Upper lobe of left lung (tissue), 6 donors: ENCODE results near the gene FCRL5. TPM values are rescaled to one million over a fixed set of nuclear protein-coding genes. Genes with fewer than 3 reads are reported as not detected.
A peak's percentile ranks its signal among the peaks of the same experiment; 100 is the strongest.

Experiments used
- ATAC-seq, 2 donors: fragments of 200-7000 bp; cut with Tn5 transposase; one replicate each; pipeline ENCODE4 v1.9.1; 2022; ENCODE audit warnings: mild to moderate bottlenecking in 2 of 2, moderate library complexity in 2 of 2; ENCODE audit not compliant: low FRiP score in 2 of 2
- DNase-seq, 2 donors: peaks; one replicate each; pipeline ENCODE4 v3.0.0-alpha.2; 2019 to 2020
- H3K27ac ChIP-seq, 4 donors: fragments of 200-600 bp; sonication (generic); one replicate each; pipeline ENCODE4 v1.5.1; 2016 to 2019
- H3K27me3 ChIP-seq, 4 donors: fragments of 200-600 bp; sonication (generic); one replicate each; pipeline ENCODE4 v1.5.1; 2017 to 2019
- H3K36me3 ChIP-seq, 4 donors: fragments of 200-600 bp; sonication (generic); one replicate each; pipeline ENCODE4 v1.5.1; 2016 to 2019
- H3K4me1 ChIP-seq, 4 donors: fragments of 200-600 bp; sonication (generic); one replicate each; pipeline ENCODE4 v1.5.1; 2018 to 2019
- H3K4me3 ChIP-seq, 4 donors: fragments of 200-600 bp; sonication (generic); one replicate each; pipeline ENCODE4 v1.5.1; 2017 to 2019; ENCODE audit warnings: mild to moderate bottlenecking in 2 of 4, moderate library complexity in 1 of 4
- H3K9me3 ChIP-seq, 4 donors: fragments of 200-600 bp; sonication (generic); one replicate each; pipeline ENCODE4 v1.5.1; 2018 to 2019
- EP300 ChIP-seq, 4 donors: sonication (generic); formaldehyde crosslinking; IDR thresholded peaks; one replicate each; pipeline ENCODE4 v1.5.1; 2017; ENCODE audit warnings: antibody characterized with exemption in 4 of 4, control low read depth in 2 of 4
- POLR2A ChIP-seq, 4 donors: fragments of 450-650 bp; IDR thresholded peaks; one replicate each; pipeline ENCODE4 v1.5.1; 2016 to 2017; ENCODE audit warnings: antibody characterized with exemption in 4 of 4, mild to moderate bottlenecking in 2 of 4
- POLR2AphosphoS5 ChIP-seq, 2 donors: sonication (generic); formaldehyde crosslinking; IDR thresholded peaks; one replicate each; pipeline ENCODE4 v1.5.1; 2017; ENCODE audit warnings: antibody characterized with exemption in 2 of 2
- WGBS, 2 donors: methylation state at CpG; one replicate each; pipeline ENCODE4 v1.1.5; 2017 to 2018; 5-methylcytosine and 5-hydroxymethylcytosine counted together
- total RNA-seq, 6 donors: library from RNA; depleted of rRNA in 4 of 6; stranded (reverse); fragments of >200 nt in 4 of 6; gene quantifications; one replicate each; pipeline versions ENCODE4 v1.1.0 to v1.2.1, GENCODE V29; 2016 to 2021
- TF ChIP-seq, protein P1 (sequence below), 6 experiments: fragments of 450-650 bp in 4 of 6; fragments of 200-600 bp in 2 of 6; sonication (generic) in 2 of 6; IDR thresholded peaks; one replicate each; pipeline ENCODE4 v1.5.1; 2016 to 2019; ENCODE audit warnings: antibody characterized with exemption in 6 of 6
- donor health status: DM: no; HTN: no; CAD: no; lungs with moderate emphysema.
- donor health status: DM: no; HTN: yes; CAD: no; lungs with severe emphysema.

FCRL5 gene
- total RNA-seq, 6 donors from 2014 or later, result 0.22 to 9.8 (median 2.1) TPM

- Histone ChIP-seq H3K27ac (no peak overlapping the region), H3K36me3 (no peaks in the 10 kb centered on the region), H3K9me3 (no peaks in the 10 kb centered on the region), H3K4me3 (no peak overlapping the region), H3K4me1 (no peaks in the 10 kb centered on the region), H3K27me3 (no peaks in the 10 kb centered on the region)
- DNase-seq (no peak), ATAC-seq (no peak)
- 79 to 80% methylated on average over 2 of the region's 2 CpGs for WGBS, 2 donors
- TF ChIP-seq POLR2A (IDR thresholded peaks at IDR 0.05) (no peak), POLR2AphosphoS5 (IDR thresholded peaks at IDR 0.05) (no peak), EP300 (IDR thresholded peaks at IDR 0.05) (no peak)
- TF ChIP-seq, protein P1, sequence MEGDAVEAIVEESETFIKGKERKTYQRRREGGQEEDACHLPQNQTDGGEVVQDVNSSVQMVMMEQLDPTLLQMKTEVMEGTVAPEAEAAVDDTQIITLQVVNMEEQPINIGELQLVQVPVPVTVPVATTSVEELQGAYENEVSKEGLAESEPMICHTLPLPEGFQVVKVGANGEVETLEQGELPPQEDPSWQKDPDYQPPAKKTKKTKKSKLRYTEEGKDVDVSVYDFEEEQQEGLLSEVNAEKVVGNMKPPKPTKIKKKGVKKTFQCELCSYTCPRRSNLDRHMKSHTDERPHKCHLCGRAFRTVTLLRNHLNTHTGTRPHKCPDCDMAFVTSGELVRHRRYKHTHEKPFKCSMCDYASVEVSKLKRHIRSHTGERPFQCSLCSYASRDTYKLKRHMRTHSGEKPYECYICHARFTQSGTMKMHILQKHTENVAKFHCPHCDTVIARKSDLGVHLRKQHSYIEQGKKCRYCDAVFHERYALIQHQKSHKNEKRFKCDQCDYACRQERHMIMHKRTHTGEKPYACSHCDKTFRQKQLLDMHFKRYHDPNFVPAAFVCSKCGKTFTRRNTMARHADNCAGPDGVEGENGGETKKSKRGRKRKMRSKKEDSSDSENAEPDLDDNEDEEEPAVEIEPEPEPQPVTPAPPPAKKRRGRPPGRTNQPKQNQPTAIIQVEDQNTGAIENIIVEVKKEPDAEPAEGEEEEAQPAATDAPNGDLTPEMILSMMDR (IDR thresholded peaks at IDR 0.05), result no peak
These were observed 53.6 kb downstream of the FCRL5 start for GRCh38 chr1:157498736-157499090.

- no peaks in the 10 kb centered on the region for H3K4me1 ChIP-seq
- H3K27ac ChIP-seq, result no peak overlapping the region
- TF ChIP-seq EP300 (IDR thresholded peaks at IDR 0.05) (no peak), POLR2A (IDR thresholded peaks at IDR 0.05) (no peak), POLR2AphosphoS5 (IDR thresholded peaks at IDR 0.05) (no peak)
- TF ChIP-seq, protein P1 (IDR thresholded peaks at IDR 0.05), result no peak
- H3K4me3 ChIP-seq, result no peak overlapping the region
- 70 to 72% methylated on average over 2 to 3 of the region's 3 CpGs for WGBS, 2 donors
- H3K27me3 ChIP-seq, result no peaks in the 10 kb centered on the region
- no peaks in the 10 kb centered on the region for H3K36me3 ChIP-seq
- no peak for DNase-seq
- no peak for ATAC-seq
- H3K9me3 ChIP-seq, result no peaks in the 10 kb centered on the region
These were observed 54.2 kb downstream of the FCRL5 start for GRCh38 chr1:157497987-157498735.

GRCh38 chr1:157497284-157497683, 55.0 kb downstream of the FCRL5 start:
- ATAC-seq (no peak), DNase-seq (no peak)
- Histone ChIP-seq H3K27me3 (no peaks in the 10 kb centered on the region), H3K4me3 (no peak overlapping the region), H3K36me3 (no peaks in the 10 kb centered on the region), H3K4me1 (no peaks in the 10 kb centered on the region), H3K9me3 (no peaks in the 10 kb centered on the region), H3K27ac (no peak overlapping the region)
- TF ChIP-seq EP300 (IDR thresholded peaks at IDR 0.05), result no peak
- TF ChIP-seq POLR2AphosphoS5 (IDR thresholded peaks at IDR 0.05), result no peak
- TF ChIP-seq POLR2A (IDR thresholded peaks at IDR 0.05), result no peak
- TF ChIP-seq, protein P1 (IDR thresholded peaks at IDR 0.05), result no peak
- 80 to 100% methylated on average over 1 of the region's 1 CpG for WGBS, 2 donors

DNA sequence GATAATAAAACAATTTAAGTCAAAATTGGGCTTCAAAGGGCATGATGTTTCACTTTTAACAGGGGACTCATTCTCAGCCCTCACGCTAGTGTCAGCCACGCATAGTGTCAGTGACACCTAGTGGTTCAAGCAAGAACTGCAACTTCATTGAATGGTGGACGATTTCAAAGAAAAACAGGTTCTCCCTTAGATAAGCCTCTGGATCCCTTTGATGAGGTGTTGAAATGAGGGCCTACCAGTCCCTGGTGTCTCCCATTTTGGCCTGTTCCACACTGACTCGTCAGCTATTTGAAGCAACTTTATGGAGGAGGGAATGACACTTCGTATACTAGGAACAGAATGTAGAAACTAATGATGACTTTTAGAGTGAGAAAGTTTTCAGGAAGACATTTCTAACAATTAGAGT, 56.2 kb downstream of the FCRL5 start:
- no peak overlapping the region for H3K4me3 ChIP-seq
- no peaks in the 10 kb centered on the region for H3K9me3 ChIP-seq
- TF ChIP-seq EP300 (IDR thresholded peaks at IDR 0.05) (no peak), POLR2AphosphoS5 (IDR thresholded peaks at IDR 0.05) (no peak)
- TF ChIP-seq, protein P1 (IDR thresholded peaks at IDR 0.05), result peak; percentile 46 to 82 (median 64)
- no peaks in the 10 kb centered on the region for H3K27me3 ChIP-seq
- peak; percentile 63 to 79 for ATAC-seq
- 15 to 17% methylated on average over 5 of the region's 5 CpGs for WGBS, 2 donors
- H3K36me3 ChIP-seq, result no peaks in the 10 kb centered on the region
- no peak for DNase-seq
- no peak overlapping the region for H3K27ac ChIP-seq
- no peaks in the 10 kb centered on the region for H3K4me1 ChIP-seq

- no peak for TF ChIP-seq EP300 (IDR thresholded peaks at IDR 0.05)
- no peak for TF ChIP-seq POLR2A (IDR thresholded peaks at IDR 0.05)
- Histone ChIP-seq H3K4me3 (no peak overlapping the region), H3K4me1 (no peaks in the 10 kb centered on the region), H3K27ac (no peak overlapping the region), H3K27me3 (no peaks in the 10 kb centered on the region), H3K36me3 (no peaks in the 10 kb centered on the region), H3K9me3 (no peaks in the 10 kb centered on the region)
- WGBS, 2 donors, result 73 to 81% methylated on average over 2 to 3 of the region's 3 CpGs
- no peak for ATAC-seq
- DNase-seq, result no peak
These were observed 57.0 kb downstream of the FCRL5 start for GRCh38 chr1:157495285-157495684.
